HepG2 (cell line): ENCODE measurements around the gene MND1. TPM values are rescaled to one million over a fixed set of nuclear protein-coding genes. Genes with fewer than 3 reads are reported as not detected.

Source experiments
- AHDC1 ChIP-seq: sonication (generic); formaldehyde crosslinking; IDR thresholded peaks from 2 replicates; pipeline ENCODE4 v1.5.1; 2020; ENCODE audit warnings: mild to moderate bottlenecking, missing genetic modification reagents, borderline replicate concordance
- ARID2 ChIP-seq: sonication (generic); formaldehyde crosslinking; IDR thresholded peaks from 2 replicates; pipeline ENCODE4 v1.8.1; 2022; ENCODE audit warnings: mild to moderate bottlenecking, missing genetic modification reagents, borderline replicate concordance
- ATRX ChIP-seq: sonication (generic); formaldehyde crosslinking; IDR thresholded peaks from 2 replicates; pipeline ENCODE4 v1.4.0; 2020; ENCODE audit warnings: missing genetic modification reagents, borderline replicate concordance
- FOXK1 ChIP-seq: sonication (generic); formaldehyde crosslinking; IDR thresholded peaks from 2 replicates; pipeline ENCODE4 v1.4.0; 2020; ENCODE audit warnings: low read depth, missing genetic modification reagents, borderline replicate concordance
- HINFP ChIP-seq: sonication (generic); formaldehyde crosslinking; IDR thresholded peaks from 2 replicates; pipeline ENCODE4 v1.4.0; 2020; ENCODE audit warnings: low read depth, mild to moderate bottlenecking, missing genetic modification reagents
- NR3C1 ChIP-seq: sonication (generic); formaldehyde crosslinking; IDR thresholded peaks from 2 replicates; pipeline ENCODE4 v1.4.0; 2020; ENCODE audit warnings: missing genetic modification reagents
- PHF5A ChIP-seq: IDR thresholded peaks from one replicate; pipeline ENCODE4 v1.6.1; 2018; ENCODE audit warnings: low read depth, missing genetic modification reagents; ENCODE audit not compliant: unreplicated experiment
- ZBTB46 ChIP-seq: sonication (generic); formaldehyde crosslinking; IDR thresholded peaks from 2 replicates; pipeline ENCODE4 v1.4.0; 2020; ENCODE audit warnings: mild to moderate bottlenecking, missing genetic modification reagents, borderline replicate concordance
- ZNF672 ChIP-seq: sonication (generic); formaldehyde crosslinking; IDR thresholded peaks from 2 replicates; pipeline ENCODE4 v1.8.1; 2022; ENCODE audit warnings: missing genetic modification reagents
- ZNF687 ChIP-seq: sonication (generic); formaldehyde crosslinking; IDR thresholded peaks from 2 replicates; pipeline ENCODE4 v1.5.1; 2020; ENCODE audit warnings: mild to moderate bottlenecking, missing genetic modification reagents, moderate library complexity
- ZNF781 ChIP-seq: sonication (generic); formaldehyde crosslinking; IDR thresholded peaks from 2 replicates; pipeline ENCODE4 v1.5.1; 2020; ENCODE audit warnings: borderline replicate concordance, mild to moderate bottlenecking, missing genetic modification reagents; ENCODE audit errors: not compliant biosample characterization
- polyA plus RNA-seq, 8 experiments: library from polyadenylated mRNA; depleted of rRNA in 3 of 8; stranded (reverse) in 7 of 8; unstranded in 1 of 8; fragments of >200 nt; fragmentation: Illumina TruSeq in 4 of 8; extraction: Trizol in 4 of 8; gene quantifications; 2 replicates each; pipeline versions ENCODE4 v1.2.1 to v1.2.3, GENCODE V29; 2011 to 2016; ENCODE audit warnings: low read depth in 4 of 8, missing spikeins in 1 of 8, mixed read lengths in 1 of 8; ENCODE audit not compliant: insufficient read depth in 1 of 8
- total RNA-seq, 5 experiments: library from RNA; depleted of rRNA; stranded (reverse); fragments of >200 nt; fragmentation: Illumina TruSeq; extraction: Trizol; gene quantifications; 2 replicates each; pipeline ENCODE4 v1.2.3, GENCODE V29; 2016; ENCODE audit warnings: low read depth in 1 of 5

Gene MND1
- total and polyA plus RNA-seq, 2 of the 13 experiments (the other 11 are each of a cell fraction or from before 2014, with no cell fraction given) = 4.8 to 30.7 TPM

GRCh38 chr4:153345012-153345981, 809 bp downstream of the MND1 start (continued):
- TF ChIP-seq HINFP = no peak
- TF ChIP-seq ZNF687 (CRISPR knock-in tag) = peak; percentile 2; the same call in 1 of the 2 replicates
- no peak for TF ChIP-seq ZNF672 (CRISPR knock-in tag)
- peak; percentile 63; the same call in 1 of the 2 replicates for TF ChIP-seq ARID2 (CRISPR knock-in tag)
- no peak for TF ChIP-seq ZNF781 (CRISPR knock-in tag)
- no peak for TF ChIP-seq ATRX (CRISPR knock-in tag)
- TF ChIP-seq AHDC1 = no peak
- TF ChIP-seq NR3C1 (CRISPR knock-in tag) = no peak
- TF ChIP-seq PHF5A (CRISPR knock-in tag) = no peak
- no peak for TF ChIP-seq FOXK1 (CRISPR knock-in tag)
- TF ChIP-seq ZBTB46 (CRISPR knock-in tag) = no peak
